Measurements from ENCODE around the gene PXDN. TPM values are rescaled to one million over a fixed set of nuclear protein-coding genes. Genes with fewer than 3 reads are reported as not detected.
"Not testable (repeated sequence)": the region's sequence is repeated elsewhere in the genome, so short reads cannot be mapped to it uniquely, and the experiment has no call there.

PXDN gene
- total RNA-seq, 2 donors from 2014 or later: 9.5 to 20.0 TPM

DNA sequence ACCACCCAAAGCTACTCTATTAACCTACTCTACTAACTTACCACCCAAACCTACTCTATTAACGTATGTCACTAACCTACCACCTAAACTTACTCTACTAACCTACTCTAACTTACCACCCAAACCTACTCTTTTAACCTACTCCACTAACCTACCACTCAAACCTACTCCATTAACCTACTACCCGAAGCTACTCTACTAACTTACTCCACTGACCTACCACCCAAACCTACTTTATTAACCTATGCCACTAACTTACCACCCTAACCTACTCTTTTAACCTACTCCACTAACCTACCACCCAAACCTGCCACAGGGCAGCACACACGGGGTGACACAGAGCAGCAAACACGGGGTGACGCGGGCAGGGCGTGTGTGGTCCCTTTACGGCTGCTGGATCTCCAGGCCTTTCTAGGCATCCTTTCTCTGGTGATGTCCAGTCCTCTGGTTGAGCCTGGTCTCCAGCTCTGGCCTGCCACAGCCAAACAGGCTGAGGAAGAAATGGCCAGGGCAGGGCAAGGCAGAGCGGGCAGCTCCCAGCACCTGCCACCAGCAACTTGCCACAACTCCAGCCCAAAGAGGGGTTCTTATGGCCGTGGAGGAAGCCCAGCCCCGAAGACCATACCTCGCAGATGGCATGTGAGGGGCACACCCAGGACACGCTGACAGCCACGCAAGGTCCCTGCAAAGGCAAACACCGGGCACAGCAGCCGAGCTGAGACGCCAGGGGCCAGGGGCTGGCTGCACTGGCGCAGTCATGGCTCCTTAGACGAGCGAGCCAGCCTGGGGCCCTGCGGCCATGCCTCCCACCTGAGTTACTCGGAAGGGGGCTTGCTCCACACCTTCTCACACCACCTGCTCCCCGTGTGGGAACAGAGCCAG lies 25.7 kb downstream of the PXDN start:
- Histone ChIP-seq H3K9me3 (no peaks in the 10 kb centered on the region), H3K4me1 (no peaks in the 10 kb centered on the region), H3K27me3 (no peaks in the 10 kb centered on the region), H3K4me3 (no peak overlapping the region), H3K9ac (ENCODE audit: low read depth in 2 of 2, low read length in 2 of 2) (no peak overlapping the region), H3K27ac (no peak overlapping the region), H3K36me3 (no peaks in the 10 kb centered on the region)
- intact Hi-C loops (cut with DNase I): no loop called here
- TF ChIP-seq, protein P1, sequence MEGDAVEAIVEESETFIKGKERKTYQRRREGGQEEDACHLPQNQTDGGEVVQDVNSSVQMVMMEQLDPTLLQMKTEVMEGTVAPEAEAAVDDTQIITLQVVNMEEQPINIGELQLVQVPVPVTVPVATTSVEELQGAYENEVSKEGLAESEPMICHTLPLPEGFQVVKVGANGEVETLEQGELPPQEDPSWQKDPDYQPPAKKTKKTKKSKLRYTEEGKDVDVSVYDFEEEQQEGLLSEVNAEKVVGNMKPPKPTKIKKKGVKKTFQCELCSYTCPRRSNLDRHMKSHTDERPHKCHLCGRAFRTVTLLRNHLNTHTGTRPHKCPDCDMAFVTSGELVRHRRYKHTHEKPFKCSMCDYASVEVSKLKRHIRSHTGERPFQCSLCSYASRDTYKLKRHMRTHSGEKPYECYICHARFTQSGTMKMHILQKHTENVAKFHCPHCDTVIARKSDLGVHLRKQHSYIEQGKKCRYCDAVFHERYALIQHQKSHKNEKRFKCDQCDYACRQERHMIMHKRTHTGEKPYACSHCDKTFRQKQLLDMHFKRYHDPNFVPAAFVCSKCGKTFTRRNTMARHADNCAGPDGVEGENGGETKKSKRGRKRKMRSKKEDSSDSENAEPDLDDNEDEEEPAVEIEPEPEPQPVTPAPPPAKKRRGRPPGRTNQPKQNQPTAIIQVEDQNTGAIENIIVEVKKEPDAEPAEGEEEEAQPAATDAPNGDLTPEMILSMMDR (IDR thresholded peaks at IDR 0.05): no peak
- no peak for DNase-seq

DNA sequence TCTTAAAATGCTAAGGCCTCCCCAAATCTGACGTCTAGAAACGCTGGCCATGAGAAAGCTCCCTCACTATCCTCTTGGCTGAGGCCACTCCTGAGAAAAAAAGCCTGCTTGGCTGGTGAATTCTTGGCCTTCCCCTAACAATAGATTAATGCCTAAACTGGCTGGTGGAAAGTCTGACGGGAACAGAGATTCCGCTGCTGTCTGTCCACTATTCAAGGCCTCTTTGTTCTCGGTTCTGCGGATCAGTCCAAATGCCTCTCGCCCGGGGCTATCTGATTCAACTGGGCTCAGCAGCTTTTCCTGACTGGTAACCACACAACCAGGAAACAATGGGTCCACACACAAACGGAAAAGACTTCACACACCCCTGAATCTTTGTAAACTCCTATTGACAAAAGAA lies 27.2 kb downstream of the PXDN start:
- Histone ChIP-seq H3K9ac (ENCODE audit: low read depth in 2 of 2, low read length in 2 of 2) (no peak overlapping the region), H3K4me3 (no peak overlapping the region), H3K36me3 (no peaks in the 10 kb centered on the region), H3K27ac (no peak overlapping the region), H3K9me3 (no peaks in the 10 kb centered on the region), H3K4me1 (no peaks in the 10 kb centered on the region), H3K27me3 (no peaks in the 10 kb centered on the region)
- no peak for DNase-seq
- TF ChIP-seq, protein P1 (IDR thresholded peaks at IDR 0.05): no peak
- intact Hi-C loops (cut with DNase I): no loop called here

DNA sequence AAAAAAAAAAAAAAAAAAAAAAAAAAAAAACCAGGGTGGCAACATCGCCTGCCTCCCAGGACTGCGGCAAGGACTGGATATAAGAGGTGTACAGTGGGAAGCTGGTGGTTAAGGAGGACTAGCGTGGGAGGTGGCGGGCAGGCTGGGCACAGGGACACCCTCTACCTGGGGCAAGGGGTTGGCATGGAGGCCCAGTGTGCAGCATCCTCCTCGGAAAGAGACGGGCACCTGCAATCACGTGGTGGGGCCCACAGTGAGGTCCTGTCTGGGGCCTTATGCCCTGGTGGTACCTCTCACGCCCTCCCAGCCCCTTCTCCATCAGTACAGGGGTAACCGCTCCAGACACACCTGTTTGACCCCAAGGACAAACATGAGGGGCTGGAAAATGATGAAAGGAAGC lies 27.9 kb downstream of the PXDN start:
- Histone ChIP-seq H3K27me3 (no peaks in the 10 kb centered on the region), H3K4me3 (no peak overlapping the region), H3K9ac (ENCODE audit: low read depth in 2 of 2, low read length in 2 of 2) (no peak overlapping the region), H3K27ac (no peak overlapping the region), H3K9me3 (no peaks in the 10 kb centered on the region), H3K4me1 (no peaks in the 10 kb centered on the region), H3K36me3 (no peaks in the 10 kb centered on the region)
- TF ChIP-seq, protein P1 (IDR thresholded peaks at IDR 0.05): no peak
- DNase-seq: no peak
- intact Hi-C loops (cut with DNase I): no loop called here

DNA sequence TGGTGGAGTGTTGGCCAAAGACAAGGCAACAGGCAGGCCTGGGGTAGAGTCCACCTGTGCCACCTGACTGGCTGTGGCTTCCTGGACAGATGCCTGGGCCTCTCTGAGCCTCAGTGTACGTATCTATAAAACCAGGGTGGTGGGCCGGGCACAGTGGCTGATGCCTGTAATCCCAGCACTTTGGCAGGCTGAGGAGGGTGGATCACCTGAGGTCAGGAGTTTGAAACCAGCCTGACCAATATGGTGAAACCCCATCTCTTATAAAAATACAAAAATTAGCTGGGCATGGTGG lies 28.4 kb downstream of the PXDN start:
- H3K4me1 ChIP-seq; H3K27me3 ChIP-seq; H3K9ac ChIP-seq (ENCODE audit: low read depth in 2 of 2, low read length in 2 of 2); H3K36me3 ChIP-seq; intact Hi-C loops (cut with DNase I); H3K9me3 ChIP-seq; H3K4me3 ChIP-seq; H3K27ac ChIP-seq; DNase-seq: not testable (repeated sequence)

GRCh38 chr2:1715184-1716013 lies 28.9 kb downstream of the PXDN start:
- Histone ChIP-seq H3K4me1 (no peaks in the 10 kb centered on the region), H3K36me3 (no peaks in the 10 kb centered on the region), H3K9me3 (no peaks in the 10 kb centered on the region), H3K4me3 (no peak overlapping the region), H3K9ac (ENCODE audit: low read depth in 2 of 2, low read length in 2 of 2) (no peak overlapping the region), H3K27me3 (no peaks in the 10 kb centered on the region), H3K27ac (no peak overlapping the region)
- TF ChIP-seq, protein P1 (IDR thresholded peaks at IDR 0.05): no peak
- DNase-seq: no peak
- intact Hi-C loops (cut with DNase I): no loop called here
